Sigmoid colon (tissue), 7 donors: Measurements from ENCODE around the gene ABCA9. TPM values are rescaled to one million over a fixed set of nuclear protein-coding genes. Genes with fewer than 3 reads are reported as not detected.
"Not testable (repeated sequence)": the region's sequence is repeated elsewhere in the genome, so short reads cannot be mapped to it uniquely, and the experiment has no call there.

ENCODE experiments used
- DNase-seq: peaks from one replicate; pipeline ENCODE4 v3.0.0-alpha.2; 2019
- H3K27ac ChIP-seq, 4 donors: fragments of 200-600 bp; sonication (generic); one replicate each; pipeline ENCODE4 v1.5.1; 2016 to 2019; ENCODE audit warnings: mild to moderate bottlenecking in 1 of 4
- H3K27me3 ChIP-seq, 3 donors: fragments of 200-600 bp; sonication (generic); one replicate each; pipeline ENCODE4 v1.5.1; 2019; ENCODE audit warnings: mild to moderate bottlenecking in 1 of 3
- H3K36me3 ChIP-seq, 4 donors: fragments of 200-600 bp; sonication (generic); one replicate each; pipeline ENCODE4 v1.5.1; 2016 to 2019
- H3K4me1 ChIP-seq, 4 donors: fragments of 200-600 bp; sonication (generic); one replicate each; pipeline ENCODE4 v1.5.1; 2017 to 2019
- H3K4me3 ChIP-seq, 4 donors: fragments of 200-600 bp; sonication (generic); one replicate each; pipeline ENCODE4 v1.5.1; 2017 to 2019; ENCODE audit warnings: mild to moderate bottlenecking in 2 of 4, moderate library complexity in 1 of 4
- H3K9me3 ChIP-seq, 4 donors: fragments of 200-600 bp in 3 of 4; sonication (generic) in 3 of 4; one replicate each; pipeline versions ENCODE4 v1.5.1 to v1.6.1; 2013 to 2019
- EP300 ChIP-seq, 4 donors: sonication (generic); formaldehyde crosslinking; IDR thresholded peaks; one replicate each; pipeline ENCODE4 v1.6.1; 2017; ENCODE audit warnings: antibody characterized with exemption in 4 of 4
- POLR2A ChIP-seq, 2 donors: fragments of 450-650 bp; IDR thresholded peaks; one replicate each; pipeline ENCODE4 v1.6.1; 2016; ENCODE audit warnings: antibody characterized with exemption in 2 of 2, mild to moderate bottlenecking in 2 of 2, moderate library complexity in 2 of 2
- POLR2AphosphoS5 ChIP-seq, 4 donors: sonication (generic); formaldehyde crosslinking; IDR thresholded peaks; one replicate each; pipeline ENCODE4 v1.6.1; 2017; ENCODE audit warnings: antibody characterized with exemption in 4 of 4
- WGBS, 2 donors: extraction: QIAGEN DNeasy Blood & Tissue Kit; methylation state at CpG; one replicate each; pipeline ENCODE4 v1.1.7; 2013; 5-methylcytosine and 5-hydroxymethylcytosine counted together
- intact Hi-C: fragments of 100-400 bp; cut with DNase I; formaldehyde crosslinking; loops from one replicate; pipeline ENCODE4 v1.15.1; 2023
- polyA plus RNA-seq, 3 donors: library from polyadenylated mRNA; stranded (reverse); fragments of 200-250 nt; gene quantifications; one replicate each; pipeline ENCODE4 v1.2.3, GENCODE V29; 2013
- total RNA-seq, 4 donors: library from RNA; depleted of rRNA; stranded (reverse); fragments of >200 nt; gene quantifications; one replicate each; pipeline ENCODE4 v1.1.0, GENCODE V29; 2016
- TF ChIP-seq, protein P1 (sequence below), 4 experiments: fragments of 450-650 bp in 3 of 4; fragments of 200-600 bp in 1 of 4; IDR thresholded peaks; one replicate each; pipeline ENCODE4 v1.5.1; 2016 to 2019; ENCODE audit warnings: antibody characterized with exemption in 4 of 4, mild to moderate bottlenecking in 3 of 4, moderate library complexity in 2 of 4
- donor health status: healthy with polysubstance abuse.
- donor health status: Bipolar disorder and iron deficiency.
- donor health status: healthy.

ABCA9 gene
- total and polyA plus RNA-seq, 7 donors: 0.23 to 74.5 (median 11.1) TPM

DNA sequence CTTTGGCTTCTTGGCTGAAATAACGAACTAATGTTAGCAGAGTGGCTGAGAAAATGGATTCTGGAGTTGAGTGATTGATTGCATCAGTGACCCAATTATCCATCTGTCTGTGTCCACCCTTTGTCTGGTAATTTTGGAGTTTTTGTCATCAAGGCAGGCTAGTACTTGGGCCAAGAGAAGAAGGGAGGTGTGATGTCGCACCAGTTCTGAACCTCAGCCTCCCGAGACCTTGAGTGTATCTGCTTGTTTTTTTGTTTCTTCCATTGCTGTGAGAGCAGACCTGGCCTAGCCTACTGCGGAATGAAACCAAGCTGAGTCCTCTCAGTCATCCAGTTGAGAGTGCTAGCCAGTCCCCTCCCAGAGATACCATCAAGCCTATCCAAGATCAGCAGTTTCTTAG lies 110.0 kb downstream of the ABCA9 start:
- Histone ChIP-seq H3K4me3 (no peak overlapping the region), H3K9me3 (no peaks in the 10 kb centered on the region), H3K36me3 (no peaks in the 10 kb centered on the region), H3K4me1 (no peaks in the 10 kb centered on the region), H3K27me3 (no peaks in the 10 kb centered on the region), H3K27ac (no peak overlapping the region)
- DNase-seq: no peak
- WGBS, 2 donors: 85 to 89% methylated on average over 4 of the region's 4 CpGs
- intact Hi-C loops: no loop called here
- TF ChIP-seq EP300 (IDR thresholded peaks at IDR 0.05) (no peak), POLR2AphosphoS5 (IDR thresholded peaks at IDR 0.05) (no peak), POLR2A (IDR thresholded peaks at IDR 0.05) (no peak)
- TF ChIP-seq, protein P1, sequence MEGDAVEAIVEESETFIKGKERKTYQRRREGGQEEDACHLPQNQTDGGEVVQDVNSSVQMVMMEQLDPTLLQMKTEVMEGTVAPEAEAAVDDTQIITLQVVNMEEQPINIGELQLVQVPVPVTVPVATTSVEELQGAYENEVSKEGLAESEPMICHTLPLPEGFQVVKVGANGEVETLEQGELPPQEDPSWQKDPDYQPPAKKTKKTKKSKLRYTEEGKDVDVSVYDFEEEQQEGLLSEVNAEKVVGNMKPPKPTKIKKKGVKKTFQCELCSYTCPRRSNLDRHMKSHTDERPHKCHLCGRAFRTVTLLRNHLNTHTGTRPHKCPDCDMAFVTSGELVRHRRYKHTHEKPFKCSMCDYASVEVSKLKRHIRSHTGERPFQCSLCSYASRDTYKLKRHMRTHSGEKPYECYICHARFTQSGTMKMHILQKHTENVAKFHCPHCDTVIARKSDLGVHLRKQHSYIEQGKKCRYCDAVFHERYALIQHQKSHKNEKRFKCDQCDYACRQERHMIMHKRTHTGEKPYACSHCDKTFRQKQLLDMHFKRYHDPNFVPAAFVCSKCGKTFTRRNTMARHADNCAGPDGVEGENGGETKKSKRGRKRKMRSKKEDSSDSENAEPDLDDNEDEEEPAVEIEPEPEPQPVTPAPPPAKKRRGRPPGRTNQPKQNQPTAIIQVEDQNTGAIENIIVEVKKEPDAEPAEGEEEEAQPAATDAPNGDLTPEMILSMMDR (IDR thresholded peaks at IDR 0.05): no peak

DNA sequence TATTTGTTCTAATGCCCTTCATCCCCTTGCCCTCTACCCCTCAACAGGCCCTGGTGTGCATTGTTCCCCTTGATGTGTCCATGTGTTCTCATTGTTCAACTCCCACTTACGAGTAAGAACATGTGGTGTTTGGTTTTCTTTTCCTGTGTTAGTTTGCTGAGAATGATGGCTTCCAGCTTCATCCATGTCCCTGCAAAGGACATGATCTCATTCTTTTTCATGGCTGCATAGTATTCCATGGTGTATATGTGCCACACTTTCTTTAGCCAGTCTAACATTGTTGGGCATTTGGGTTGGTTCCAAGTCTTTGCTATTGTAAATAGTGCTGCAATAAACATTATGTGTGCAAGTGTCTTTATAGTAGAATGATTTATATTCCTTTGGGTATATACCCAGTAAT lies 112.9 kb downstream of the ABCA9 start:
- H3K27me3 ChIP-seq, H3K27ac ChIP-seq, intact Hi-C loops, DNase-seq, H3K9me3 ChIP-seq, H3K36me3 ChIP-seq, H3K4me3 ChIP-seq, H3K4me1 ChIP-seq: not testable (repeated sequence)
- WGBS, 2 donors: 88 to 95% methylated on average over 1 of the region's 1 CpG

DNA sequence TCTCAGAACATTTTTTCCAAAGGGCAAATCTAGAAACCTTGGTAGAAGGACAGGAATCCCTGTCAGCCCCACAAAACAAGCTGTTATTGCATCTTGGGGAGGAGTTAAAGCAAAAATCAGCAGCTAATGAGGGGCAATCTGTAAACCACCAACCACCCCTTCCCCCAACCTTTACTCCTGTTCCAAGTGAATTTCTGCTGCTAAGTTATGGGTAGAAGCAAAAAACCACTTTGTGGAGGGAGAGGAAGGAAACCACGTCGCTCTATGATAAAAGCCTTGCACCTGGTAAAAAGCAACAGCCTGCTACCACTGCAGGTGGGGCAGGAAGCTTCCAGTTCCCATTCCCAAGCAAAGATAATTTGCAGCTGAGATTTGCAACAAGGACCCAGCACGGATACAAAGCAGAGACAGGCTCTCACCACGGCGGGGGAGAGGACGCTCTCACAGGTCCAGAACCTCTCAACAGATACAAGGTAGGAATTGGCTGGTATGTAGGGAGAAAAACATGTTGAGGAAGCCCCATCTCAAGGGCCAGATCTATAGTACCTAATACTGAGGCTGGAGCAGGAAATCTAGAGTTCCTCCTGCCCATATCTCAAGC lies 116.2 kb downstream of the ABCA9 start:
- Histone ChIP-seq H3K4me3 (no peak overlapping the region), H3K27me3 (no peaks in the 10 kb centered on the region), H3K27ac (no peak overlapping the region), H3K36me3 (no peaks in the 10 kb centered on the region), H3K4me1 (no peaks in the 10 kb centered on the region), H3K9me3 (no peaks in the 10 kb centered on the region)
- WGBS, 2 donors: 53 to 80% methylated on average over 6 of the region's 6 CpGs
- intact Hi-C loops: no loop called here
- TF ChIP-seq POLR2AphosphoS5 (IDR thresholded peaks at IDR 0.05) (no peak), EP300 (IDR thresholded peaks at IDR 0.05) (no peak), POLR2A (IDR thresholded peaks at IDR 0.05) (no peak)
- TF ChIP-seq, protein P1 (IDR thresholded peaks at IDR 0.05): no peak
- no peak for DNase-seq

DNA sequence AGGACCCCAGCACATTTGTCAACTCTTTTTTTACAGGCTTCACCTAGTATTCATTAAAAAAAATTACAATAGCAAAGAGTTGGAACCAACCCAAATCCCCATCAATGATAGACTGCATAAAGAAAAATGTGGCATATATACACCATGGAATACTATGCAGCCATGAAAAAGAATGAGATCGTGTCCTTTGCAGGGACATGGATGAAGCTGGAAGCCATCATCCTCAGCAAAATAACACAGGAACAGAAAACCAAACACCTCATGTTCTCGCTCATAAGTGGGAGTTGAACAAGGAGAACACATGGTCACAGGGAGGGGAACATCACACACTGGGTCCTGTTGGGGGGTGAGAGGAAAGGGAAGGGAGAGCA lies 116.9 kb downstream of the ABCA9 start:
- H3K9me3 ChIP-seq, H3K27me3 ChIP-seq, DNase-seq, H3K4me3 ChIP-seq, H3K27ac ChIP-seq, intact Hi-C loops, H3K36me3 ChIP-seq, H3K4me1 ChIP-seq: not testable (repeated sequence)
- WGBS, 2 donors: 93 to 95% methylated on average over 2 of the region's 2 CpGs

DNA sequence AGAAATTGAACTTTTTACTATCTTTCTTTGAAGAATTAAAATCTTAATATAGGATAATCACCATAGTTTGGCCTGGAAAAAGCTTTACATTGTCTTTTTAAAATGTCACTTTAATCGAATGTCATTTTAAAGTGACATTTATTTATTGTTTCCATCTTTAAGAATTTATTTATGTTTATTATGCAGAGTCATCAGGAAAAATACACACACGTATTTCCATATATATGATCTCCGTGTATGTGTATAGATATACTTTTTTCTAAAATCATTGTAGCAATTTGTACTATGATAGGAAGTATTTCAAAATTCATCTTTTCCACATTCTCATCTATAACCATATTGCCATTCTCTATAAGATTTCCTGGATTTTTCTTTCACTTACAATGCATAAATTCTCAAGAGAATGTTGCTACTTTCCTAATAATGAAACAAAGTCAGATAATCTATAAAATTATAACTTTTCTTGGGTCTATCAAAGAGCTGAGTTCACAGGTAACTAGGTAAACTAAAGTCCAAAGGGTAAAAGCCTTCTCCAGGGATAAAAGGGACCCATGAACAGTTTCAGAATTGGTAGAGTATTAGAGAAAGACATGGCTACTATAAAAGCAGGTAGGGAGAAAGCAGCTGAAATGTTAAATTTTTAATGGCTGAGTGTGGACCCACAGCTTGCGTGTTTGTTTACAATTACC lies 117.5 kb downstream of the ABCA9 start:
- TF ChIP-seq POLR2A (IDR thresholded peaks at IDR 0.05) (no peak), POLR2AphosphoS5 (IDR thresholded peaks at IDR 0.05) (no peak), EP300 (IDR thresholded peaks at IDR 0.05) (no peak)
- TF ChIP-seq, protein P1 (IDR thresholded peaks at IDR 0.05): no peak
- H3K4me1 ChIP-seq: no peaks in the 10 kb centered on the region
- no peaks in the 10 kb centered on the region for H3K27me3 ChIP-seq
- WGBS, 2 donors: 91 to 92% methylated on average over 4 of the region's 4 CpGs
- no peak overlapping the region for H3K4me3 ChIP-seq
- intact Hi-C loops: no loop called here
- H3K27ac ChIP-seq: no peak overlapping the region
- no peaks in the 10 kb centered on the region for H3K9me3 ChIP-seq
- no peaks in the 10 kb centered on the region for H3K36me3 ChIP-seq
- DNase-seq: no peak

DNA sequence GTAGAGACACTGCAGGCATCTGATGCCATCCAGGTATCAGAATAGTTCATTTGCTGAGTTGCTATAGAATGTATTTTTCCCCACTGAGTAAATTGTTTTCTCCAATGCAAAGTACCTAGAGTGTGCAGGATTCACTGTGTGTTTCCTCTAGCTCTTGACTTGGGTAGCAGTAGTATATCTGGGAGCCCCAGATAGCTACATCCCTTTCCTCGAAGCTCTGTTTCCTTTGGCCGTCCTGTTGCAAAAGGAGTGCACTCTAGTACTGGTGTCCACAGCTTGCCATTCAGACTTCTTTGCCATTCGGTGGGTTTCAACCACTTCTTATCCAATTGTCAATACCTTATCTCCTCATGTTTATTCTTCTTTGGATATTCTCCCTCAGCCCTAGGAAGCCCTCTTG lies 118.3 kb downstream of the ABCA9 start:
- Histone ChIP-seq H3K27ac (no peak overlapping the region), H3K4me1 (no peaks in the 10 kb centered on the region), H3K9me3 (no peaks in the 10 kb centered on the region), H3K4me3 (no peak overlapping the region), H3K36me3 (no peaks in the 10 kb centered on the region), H3K27me3 (no peaks in the 10 kb centered on the region)
- no peak for DNase-seq
- 77 to 79% methylated on average over 3 of the region's 3 CpGs for WGBS, 2 donors
- TF ChIP-seq POLR2A (IDR thresholded peaks at IDR 0.05): no peak
- TF ChIP-seq, protein P1 (IDR thresholded peaks at IDR 0.05): no peak
- TF ChIP-seq POLR2AphosphoS5 (IDR thresholded peaks at IDR 0.05): no peak
- TF ChIP-seq EP300 (IDR thresholded peaks at IDR 0.05): no peak
- intact Hi-C loops: no loop called here
